SK-N-SH treated with all-trans-retinoic acid at 6 μM for 48 hours (cell line): Measurements from ENCODE around the gene TNFRSF9.
A peak's percentile ranks its signal among the peaks of the same experiment; 100 is the strongest.

Experiments
- ATAC-seq: fragments of 200-7000 bp; cut with Tn5 transposase; 3 replicates; pipeline ENCODE4 v1.9.1; 2020; ENCODE audit warnings: mild to moderate bottlenecking, moderate library complexity
- ARNTL ChIP-seq: fragments of 450-650 bp; formaldehyde crosslinking; IDR thresholded peaks from 2 replicates; pipeline ENCODE4 v1.5.0; 2020; ENCODE audit warnings: low read depth, mild to moderate bottlenecking, moderate library complexity, borderline replicate concordance
- BACH2 ChIP-seq: fragments of 250-450 bp; sonication (Bioruptor Pico); IDR thresholded peaks from 2 replicates; pipeline ENCODE4 v1.9.0; 2021; ENCODE audit warnings: mild to moderate bottlenecking, borderline replicate concordance
- CREB5 ChIP-seq: fragments of 250-450 bp; sonication (Bioruptor Pico); IDR thresholded peaks from 2 replicates; pipeline ENCODE4 v1.5.1; 2020; ENCODE audit warnings: low read depth, mild to moderate bottlenecking, moderate library complexity
- CSDC2 ChIP-seq: fragments of 250-450 bp; sonication (Bioruptor Pico); IDR thresholded peaks from 2 replicates; pipeline ENCODE4 v1.5.0; 2020; ENCODE audit warnings: mild to moderate bottlenecking, moderate library complexity
- CSRNP3 ChIP-seq: fragments of 250-450 bp; sonication (Bioruptor Pico); IDR thresholded peaks from 2 replicates; pipeline ENCODE4 v1.5.1; 2021; ENCODE audit warnings: mild to moderate bottlenecking, moderate library complexity
- ESRRG ChIP-seq: fragments of 250-450 bp; sonication (Bioruptor Pico); IDR thresholded peaks from 2 replicates; pipeline ENCODE4 v1.6.1; 2021; ENCODE audit warnings: mild to moderate bottlenecking
- GLIS3 ChIP-seq: fragments of 250-450 bp; sonication (Bioruptor Pico); IDR thresholded peaks from 2 replicates; pipeline ENCODE4 v1.5.0; 2020; ENCODE audit warnings: mild to moderate bottlenecking, moderate library complexity
- ISL1 ChIP-seq: fragments of 250-450 bp; sonication (Bioruptor Pico); IDR thresholded peaks from 2 replicates; pipeline ENCODE4 v2.1.2; 2022; ENCODE audit warnings: mild to moderate bottlenecking, moderate library complexity
- OSR1 ChIP-seq: fragments of 250-450 bp; sonication (Bioruptor Pico); IDR thresholded peaks from 2 replicates; pipeline ENCODE4 v1.8.0; 2022; ENCODE audit warnings: moderate library complexity, mild to moderate bottlenecking, inconsistent platforms
- PATZ1 ChIP-seq: fragments of 250-450 bp; sonication (Bioruptor Pico); IDR thresholded peaks from 2 replicates; pipeline ENCODE4 v1.8.0; 2020; ENCODE audit warnings: mild to moderate bottlenecking, moderate library complexity, borderline replicate concordance
- POU6F1 ChIP-seq: fragments of 250-450 bp; sonication (Bioruptor Pico); IDR thresholded peaks from 2 replicates; pipeline ENCODE4 v1.8.0; 2021; ENCODE audit warnings: low read depth, mild to moderate bottlenecking, moderate library complexity, borderline replicate concordance
- PPARA ChIP-seq: fragments of 250-450 bp; sonication (Bioruptor Pico); IDR thresholded peaks from 2 replicates; pipeline ENCODE4 v1.5.0; 2020; ENCODE audit warnings: mild to moderate bottlenecking, borderline replicate concordance
- RARB ChIP-seq: fragments of 250-450 bp; sonication (Bioruptor Pico); IDR thresholded peaks from 2 replicates; pipeline ENCODE4 v1.8.0; 2021; ENCODE audit warnings: mild to moderate bottlenecking, moderate library complexity
- SNAI2 ChIP-seq: fragments of 250-450 bp; sonication (Bioruptor Pico); IDR thresholded peaks from 2 replicates; pipeline ENCODE4 v1.5.0; 2020; ENCODE audit warnings: mild to moderate bottlenecking, moderate library complexity
- TCF4 ChIP-seq: fragments of 250-450 bp; sonication (Bioruptor Pico); IDR thresholded peaks from 2 replicates; pipeline ENCODE4 v1.8.0; 2021; ENCODE audit warnings: mild to moderate bottlenecking, moderate library complexity, borderline replicate concordance
- TOX ChIP-seq: fragments of 250-450 bp; sonication (Bioruptor Pico); IDR thresholded peaks from 2 replicates; pipeline ENCODE4 v1.8.0; 2021; ENCODE audit warnings: mild to moderate bottlenecking, moderate library complexity, borderline replicate concordance
- TSHZ2 ChIP-seq: fragments of 250-450 bp; sonication (Bioruptor Pico); IDR thresholded peaks from 2 replicates; pipeline ENCODE4 v1.5.0; 2020; ENCODE audit warnings: mild to moderate bottlenecking, moderate library complexity
- ZC3H10 ChIP-seq: fragments of 250-450 bp; sonication (Bioruptor Pico); IDR thresholded peaks from 2 replicates; pipeline ENCODE4 v1.5.1; 2021; ENCODE audit warnings: mild to moderate bottlenecking, moderate library complexity
- ZFP3 ChIP-seq: fragments of 250-450 bp; sonication (Bioruptor Pico); IDR thresholded peaks from 2 replicates; pipeline ENCODE4 v1.5.0; 2020; ENCODE audit warnings: mild to moderate bottlenecking, moderate library complexity
- ZFP30 ChIP-seq: fragments of 450-650 bp; formaldehyde crosslinking; IDR thresholded peaks from 2 replicates; pipeline ENCODE4 v1.5.0; 2022; ENCODE audit warnings: mild to moderate bottlenecking, moderate library complexity
- ZNF565 ChIP-seq: fragments of 450-650 bp; formaldehyde crosslinking; conservative IDR thresholded peaks from 2 replicates; pipeline ENCODE4 v1.5.0; 2020; ENCODE audit warnings: low read depth, mild to moderate bottlenecking, moderate library complexity
- ZNF70 ChIP-seq: fragments of 450-650 bp; formaldehyde crosslinking; IDR thresholded peaks from 2 replicates; pipeline ENCODE4 v1.5.0; 2020; ENCODE audit warnings: mild to moderate bottlenecking, moderate library complexity
- ZNF8 ChIP-seq: fragments of 450-650 bp; formaldehyde crosslinking; IDR thresholded peaks from 2 replicates; pipeline ENCODE4 v1.5.0; 2020; ENCODE audit warnings: mild to moderate bottlenecking, moderate library complexity

TNFRSF9 gene

GRCh38 chr1:7942214-7942921 lies 1.7 kb upstream of the TNFRSF9 start:
- no peak for TF ChIP-seq CSDC2 (CRISPR knock-in tag)
- TF ChIP-seq GLIS3 (CRISPR knock-in tag): no peak
- no peak for TF ChIP-seq ISL1 (CRISPR knock-in tag)
- TF ChIP-seq TSHZ2 (CRISPR knock-in tag): no peak
- no peak for TF ChIP-seq ESRRG (CRISPR knock-in tag)
- TF ChIP-seq ARNTL: no peak
- no peak for TF ChIP-seq TOX (CRISPR knock-in tag)
- TF ChIP-seq ZNF70 (CRISPR knock-in tag): no peak
- ATAC-seq: no peak; the same call in 2 of the 3 replicates

- TF ChIP-seq SNAI2 (CRISPR knock-in tag) (no peak), TOX (CRISPR knock-in tag) (no peak), ZNF8 (CRISPR knock-in tag) (no peak), TCF4 (CRISPR knock-in tag) (no peak), ZFP30 (CRISPR knock-in tag) (no peak), ZFP3 (CRISPR knock-in tag) (no peak), ARNTL (no peak)
These were observed 776 bp upstream of the TNFRSF9 start for GRCh38 chr1:7941437-7941793.

GRCh38 chr1:7940034-7940433 lies 605 bp downstream of the TNFRSF9 start:
- ATAC-seq: no peak
- no peak for TF ChIP-seq RARB
- no peak for TF ChIP-seq PATZ1
- no peak for TF ChIP-seq ZNF8 (CRISPR knock-in tag)
- TF ChIP-seq POU6F1 (CRISPR knock-in tag): no peak
- TF ChIP-seq ESRRG (CRISPR knock-in tag): no peak
- TF ChIP-seq CSRNP3 (CRISPR knock-in tag): no peak
- no peak for TF ChIP-seq TOX (CRISPR knock-in tag)
- TF ChIP-seq SNAI2 (CRISPR knock-in tag): no peak
- TF ChIP-seq OSR1 (CRISPR knock-in tag): no peak
- no peak for TF ChIP-seq PPARA
- TF ChIP-seq ZNF565: no peak
- TF ChIP-seq ZFP3 (CRISPR knock-in tag): no peak
- no peak for TF ChIP-seq BACH2 (CRISPR knock-in tag)

More at GRCh38 chr1:7941437-7941793, 776 bp upstream of the TNFRSF9 start:
- ATAC-seq: peak; percentile 69

- TF ChIP-seq ZNF70 (CRISPR knock-in tag) (no peak), CSRNP3 (CRISPR knock-in tag) (no peak), CREB5 (CRISPR knock-in tag) (no peak), RARB (no peak), ZFP30 (CRISPR knock-in tag) (no peak), ZC3H10 (CRISPR knock-in tag) (no peak), PATZ1 (no peak)
- no peak for ATAC-seq
These were observed 2.6 kb downstream of the TNFRSF9 start for GRCh38 chr1:7938070-7938469.
